Suprapubic skin (tissue), 3 donors: Measurements from ENCODE around the gene CEP120.

Source experiments
- CTCF ChIP-seq, 2 donors: fragments of 200-600 bp in 1 of 2; fragments of 450-650 bp in 1 of 2; sonication (generic) in 1 of 2; IDR thresholded peaks; one replicate each; pipeline ENCODE4 v1.5.1; 2016 to 2019; ENCODE audit warnings: antibody characterized with exemption in 2 of 2, mild to moderate bottlenecking in 1 of 2, moderate library complexity in 1 of 2
- POLR2AphosphoS5 ChIP-seq, 3 donors: sonication (generic); formaldehyde crosslinking; IDR thresholded peaks; one replicate each; pipeline ENCODE4 v1.6.1; 2017; ENCODE audit warnings: antibody characterized with exemption in 3 of 3

- no peak for TF ChIP-seq CTCF (IDR thresholded peaks at IDR 0.05)
- TF ChIP-seq POLR2AphosphoS5 (IDR thresholded peaks at IDR 0.05), result no peak
Observed at GRCh38 chr5:123360201-123360571, 63.0 kb downstream of the CEP120 start.
